GM19035 (cell line): ENCODE data around the gene MYH16.
"Not testable (repeated sequence)": the region's sequence is repeated elsewhere in the genome, so short reads cannot be mapped to it uniquely, and the experiment has no call there.

Experiments
- ATAC-seq: cut with Tn5 transposase; IDR thresholded peaks from one replicate; pipeline ENCODE4 v1.9.1; 2021; ENCODE audit not compliant: unreplicated experiment

The MYH16 gene

GRCh38 chr7:99301496-99301895 lies 28.9 kb downstream of the MYH16 start:
- no peak for ATAC-seq

DNA sequence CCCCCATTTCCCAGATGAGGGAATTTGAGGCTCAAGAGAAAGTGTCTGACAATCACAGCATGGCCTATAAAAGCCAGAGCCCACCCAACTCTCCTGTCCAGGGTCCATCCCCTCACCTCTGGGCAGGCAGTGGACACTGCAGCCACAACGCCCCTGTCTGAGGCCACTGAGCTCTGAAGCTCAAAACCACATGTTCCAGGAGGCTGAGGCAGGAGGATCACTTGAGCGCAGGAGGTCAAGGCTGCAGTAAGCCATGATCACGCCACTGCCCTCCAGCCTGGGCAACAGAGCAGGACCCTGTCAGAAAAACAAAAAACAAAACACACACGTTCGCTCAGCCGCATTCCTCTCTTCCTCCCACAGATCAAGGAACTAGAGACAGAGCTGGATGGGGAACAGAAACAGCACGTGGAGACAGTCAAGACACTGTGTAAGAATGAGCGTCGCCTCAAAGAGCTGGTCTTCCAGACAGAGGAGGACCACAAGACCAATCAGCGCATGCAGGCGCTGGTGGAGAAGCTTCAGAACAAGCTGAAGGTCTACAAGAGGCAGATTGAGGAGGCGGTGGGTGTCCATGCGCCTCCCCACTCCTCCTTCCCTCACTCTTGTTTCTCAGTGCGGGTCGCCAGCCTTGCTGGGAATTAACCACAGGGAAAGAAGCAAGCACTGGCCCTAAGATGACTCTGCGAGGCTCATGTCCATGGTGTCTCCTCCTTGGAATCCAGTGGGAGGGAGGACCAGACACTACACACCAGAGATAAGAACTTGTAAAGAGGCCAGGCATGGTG lies 33.0 kb downstream of the MYH16 start:
- no peak for ATAC-seq

DNA sequence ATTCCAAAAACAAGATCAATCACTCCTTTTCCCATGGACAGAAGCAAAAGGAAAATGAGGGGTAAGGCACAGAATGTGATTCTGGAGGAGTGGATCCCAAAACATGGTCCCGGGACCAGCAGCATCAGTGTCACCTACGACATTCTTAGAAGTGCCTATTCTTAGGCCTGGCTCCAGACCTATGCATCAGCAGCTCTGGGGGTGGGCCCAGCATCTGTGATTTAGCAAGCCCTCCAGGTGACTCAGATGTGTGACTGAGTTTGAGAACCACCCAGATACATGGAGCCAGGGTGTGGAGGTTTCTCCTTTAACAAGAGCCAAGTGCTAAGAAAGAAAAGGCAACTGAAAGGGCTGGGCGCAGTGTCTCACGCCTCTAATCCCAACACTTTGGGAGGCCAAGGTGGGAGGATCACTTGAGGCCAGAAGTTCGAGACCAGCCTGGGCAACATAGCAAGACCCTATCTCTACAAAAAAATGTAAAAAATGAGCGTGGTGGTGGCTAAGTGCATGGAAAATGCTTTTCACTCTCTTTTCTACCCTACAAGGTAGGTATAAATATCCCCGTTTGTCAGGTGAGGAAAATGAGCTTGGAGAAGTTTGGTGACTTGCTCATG lies 35.9 kb downstream of the MYH16 start:
- no peak for ATAC-seq

DNA sequence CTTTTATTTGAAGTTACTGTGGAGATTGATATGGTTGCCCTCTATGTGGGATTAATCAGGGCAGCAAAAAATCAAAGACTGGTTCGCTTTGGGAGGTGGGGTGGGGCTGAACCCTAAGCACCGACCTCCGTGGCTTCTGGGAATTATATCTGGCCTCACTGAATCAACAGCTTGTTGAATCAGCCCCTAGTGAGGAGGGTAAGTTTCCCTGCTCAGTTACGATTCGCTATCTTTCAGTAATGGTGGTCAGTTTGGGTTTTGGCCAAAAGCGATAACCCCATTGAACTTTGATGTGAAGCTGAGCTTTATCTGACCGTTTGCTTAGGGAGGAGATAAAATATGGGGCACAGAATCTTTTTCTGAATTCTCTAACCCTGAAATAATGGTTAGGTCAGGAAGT lies 36.5 kb downstream of the MYH16 start:
- no peak for ATAC-seq

- ATAC-seq = no peak
Observed at GRCh38 chr7:99310004-99310403, 37.4 kb downstream of the MYH16 start.

GRCh38 chr7:99311702-99312101 lies 39.1 kb downstream of the MYH16 start:
- ATAC-seq = no peak

DNA sequence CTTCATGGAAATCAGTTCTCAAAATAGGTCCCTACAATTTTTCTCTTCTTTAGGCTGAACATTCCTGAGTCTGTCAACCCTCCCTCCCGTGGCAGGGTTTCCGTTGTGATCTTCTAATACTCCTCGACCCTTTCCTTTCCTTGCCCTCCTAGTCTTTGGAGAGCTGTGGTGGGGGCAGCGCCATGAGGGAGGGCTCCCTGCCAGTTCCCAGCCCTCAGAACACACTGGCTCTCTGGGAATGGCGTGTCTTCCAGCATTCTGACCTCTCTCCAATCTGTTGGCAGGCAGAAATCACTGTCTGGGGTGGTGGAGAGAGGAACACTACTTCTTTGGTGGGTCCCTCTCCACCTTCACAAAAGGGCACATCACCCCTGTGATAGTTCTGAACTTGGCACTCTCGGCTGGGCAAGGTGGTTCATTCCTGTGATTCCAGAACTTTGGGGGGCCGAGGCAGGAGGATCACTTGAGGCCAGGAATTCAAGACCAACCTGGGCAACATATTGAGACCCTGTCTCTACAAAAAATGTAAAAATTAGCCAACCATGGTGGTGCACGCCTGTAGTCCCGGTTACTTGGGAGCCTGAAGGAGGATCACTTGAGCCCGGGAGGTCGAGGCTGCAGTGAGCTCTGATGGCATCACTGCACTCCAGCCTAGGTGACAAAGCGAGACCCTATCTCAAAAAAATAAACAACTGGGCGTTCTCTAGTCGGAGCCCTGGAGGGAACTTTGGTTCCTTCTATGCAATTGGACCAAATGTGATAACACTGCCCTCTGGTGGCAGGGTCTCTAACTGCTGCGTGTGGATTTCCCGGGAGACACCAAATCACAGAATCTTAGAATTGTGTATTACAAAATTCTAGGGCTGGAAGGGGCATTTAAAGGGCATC lies 39.9 kb downstream of the MYH16 start:
- ATAC-seq = no peak

DNA sequence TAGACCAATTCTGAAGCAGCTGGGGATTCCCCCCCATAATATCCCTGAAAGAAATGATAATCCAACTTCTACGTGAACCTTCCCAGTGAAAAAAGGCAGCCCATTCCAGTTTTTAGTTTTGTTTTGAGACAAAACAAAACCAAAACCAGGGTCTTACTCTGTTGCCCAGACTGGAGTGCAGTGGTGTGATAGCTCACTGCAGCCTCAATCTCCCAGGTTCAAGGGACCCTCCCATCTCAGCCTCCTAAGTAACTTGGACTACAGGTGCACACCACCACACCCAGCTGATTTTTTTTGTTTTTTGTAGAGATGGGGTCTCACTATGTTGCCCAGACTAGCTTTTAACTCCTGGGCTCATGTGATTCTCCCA lies 40.5 kb downstream of the MYH16 start:
- no peak for ATAC-seq

DNA sequence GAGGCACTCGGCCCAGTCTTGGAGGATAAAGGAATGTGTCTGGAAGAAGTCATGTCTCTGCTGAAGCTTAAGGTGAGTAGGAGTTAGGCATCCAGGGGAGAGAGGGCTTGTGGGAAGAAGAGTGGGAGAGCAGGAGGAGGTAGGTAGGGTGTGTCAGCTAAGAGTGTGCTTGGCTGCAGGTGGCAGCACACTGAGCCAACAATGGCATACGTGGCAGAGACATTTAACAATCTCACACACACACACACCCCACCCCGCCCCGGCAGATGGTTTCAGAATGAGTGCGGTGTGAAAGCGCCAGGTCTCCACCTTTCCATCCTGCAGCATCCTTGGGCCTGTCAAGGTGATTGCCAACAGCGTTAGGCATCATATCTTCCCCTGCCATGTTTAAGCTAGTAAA lies 41.9 kb downstream of the MYH16 start:
- ATAC-seq = no peak

DNA sequence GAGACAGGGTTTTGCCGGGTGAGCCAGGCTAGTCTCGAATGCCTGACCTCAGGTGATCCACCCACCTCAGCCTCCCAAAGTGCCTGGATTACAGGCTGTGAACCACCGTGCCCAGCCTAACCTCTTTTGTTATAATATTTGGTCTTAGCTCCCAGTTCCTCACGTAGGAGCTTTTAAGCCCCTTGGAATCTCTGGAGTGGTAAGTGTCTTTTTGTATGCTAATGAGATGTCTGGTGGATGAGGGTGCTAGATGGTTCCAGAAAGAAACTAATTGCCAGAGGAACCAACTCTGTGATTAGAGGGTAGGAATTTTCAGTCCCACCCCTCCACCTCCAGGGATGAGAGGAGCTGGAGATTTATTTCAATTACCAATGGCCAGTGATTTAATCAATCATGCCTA lies 47.7 kb downstream of the MYH16 start:
- ATAC-seq = no peak

DNA sequence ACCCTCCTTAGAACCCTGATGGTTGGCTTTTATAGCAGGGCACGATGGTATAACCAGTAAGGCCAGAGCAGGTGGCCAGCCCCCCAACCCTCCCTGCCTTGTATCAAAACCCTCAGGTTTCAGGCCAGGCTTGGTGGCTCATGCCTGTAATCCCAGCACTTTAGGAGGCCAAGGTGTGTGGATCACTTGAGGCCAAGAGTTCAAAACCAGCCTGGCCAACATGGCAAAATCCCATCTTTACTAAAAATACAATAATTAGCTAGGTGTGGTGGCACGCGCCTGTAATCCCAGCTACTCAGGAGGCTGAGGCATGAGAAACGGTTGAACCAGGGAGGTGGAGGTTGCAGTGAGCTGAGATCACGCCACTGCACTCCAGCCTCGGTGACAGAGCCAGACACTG lies 50.0 kb downstream of the MYH16 start:
- not testable (repeated sequence) for ATAC-seq

- no peak for ATAC-seq
Observed at GRCh38 chr7:99324559-99324958, 51.9 kb downstream of the MYH16 start.

GRCh38 chr7:99325001-99325493 lies 52.4 kb downstream of the MYH16 start:
- ATAC-seq = peak; percentile 13

- peak; percentile 86 for ATAC-seq
Observed at GRCh38 chr7:99325592-99326407, 53.2 kb downstream of the MYH16 start, which contains the start of gene ARPC1A. Gene ARPC1A (plus strand): TSS chr7:99325898. CDS start chr7:99333354, 7,456 bp downstream.

DNA sequence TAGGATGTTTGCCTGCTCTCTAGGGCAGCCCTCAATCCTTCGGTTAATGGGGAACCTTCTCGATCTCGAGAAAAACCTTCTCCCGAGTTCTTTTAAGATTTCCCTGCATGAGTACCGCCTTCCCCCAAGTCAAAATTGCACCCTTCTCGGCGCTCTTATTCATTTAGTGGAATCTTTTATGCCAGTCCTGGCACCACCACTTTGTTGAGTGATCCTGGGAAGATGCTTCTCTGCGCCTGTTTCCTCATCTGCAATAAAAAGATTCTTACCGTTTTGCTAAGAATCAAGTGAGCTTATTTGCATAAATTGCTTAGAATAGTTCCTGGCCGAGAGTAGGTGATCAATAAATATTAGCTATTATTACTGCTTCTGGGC lies 53.8 kb downstream of the MYH16 start:
- no peak for ATAC-seq

- ATAC-seq = not testable (repeated sequence)
Observed at GRCh38 chr7:99330314-99330961, 57.8 kb downstream of the MYH16 start.

- ATAC-seq = no peak
Observed at GRCh38 chr7:99331002-99331401, 58.4 kb downstream of the MYH16 start.

DNA sequence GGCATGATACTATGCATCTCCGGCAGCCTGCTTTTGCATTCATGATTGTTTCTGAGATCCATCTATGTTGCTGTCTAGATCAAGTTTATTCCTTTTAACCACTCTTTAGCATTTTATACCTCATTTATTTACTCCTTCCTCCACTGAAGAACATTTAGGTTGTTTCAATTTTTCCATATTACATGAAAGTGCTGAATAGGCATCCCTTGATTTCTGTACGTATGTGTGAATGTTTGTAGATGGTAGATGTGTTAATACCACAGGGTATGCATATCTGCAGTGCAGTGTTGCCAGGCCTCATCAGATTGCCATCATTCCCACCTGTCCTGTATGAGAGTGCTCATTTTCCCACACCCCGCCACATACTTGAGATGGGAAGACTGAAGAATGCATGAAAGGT lies 67.0 kb downstream of the MYH16 start:
- no peak for ATAC-seq

DNA sequence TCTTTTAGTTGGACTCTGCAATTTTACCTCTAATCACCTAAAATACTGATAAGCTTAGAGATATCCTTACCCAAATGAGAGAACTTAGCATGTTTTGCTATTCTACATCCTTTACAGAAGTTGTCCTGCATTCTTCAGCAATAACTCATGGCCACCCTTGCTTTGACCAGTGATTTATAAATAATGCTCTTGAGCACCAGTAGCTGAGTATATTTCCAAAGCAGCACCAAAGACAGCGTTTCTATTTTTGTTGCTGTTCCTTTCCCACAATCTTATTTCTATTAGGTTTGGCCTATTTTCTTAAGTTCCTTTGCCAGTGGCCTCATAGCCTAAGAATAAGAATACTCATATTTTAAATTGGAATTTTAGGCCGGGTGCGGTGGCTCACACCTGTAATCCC lies 68.0 kb downstream of the MYH16 start:
- no peak for ATAC-seq

DNA sequence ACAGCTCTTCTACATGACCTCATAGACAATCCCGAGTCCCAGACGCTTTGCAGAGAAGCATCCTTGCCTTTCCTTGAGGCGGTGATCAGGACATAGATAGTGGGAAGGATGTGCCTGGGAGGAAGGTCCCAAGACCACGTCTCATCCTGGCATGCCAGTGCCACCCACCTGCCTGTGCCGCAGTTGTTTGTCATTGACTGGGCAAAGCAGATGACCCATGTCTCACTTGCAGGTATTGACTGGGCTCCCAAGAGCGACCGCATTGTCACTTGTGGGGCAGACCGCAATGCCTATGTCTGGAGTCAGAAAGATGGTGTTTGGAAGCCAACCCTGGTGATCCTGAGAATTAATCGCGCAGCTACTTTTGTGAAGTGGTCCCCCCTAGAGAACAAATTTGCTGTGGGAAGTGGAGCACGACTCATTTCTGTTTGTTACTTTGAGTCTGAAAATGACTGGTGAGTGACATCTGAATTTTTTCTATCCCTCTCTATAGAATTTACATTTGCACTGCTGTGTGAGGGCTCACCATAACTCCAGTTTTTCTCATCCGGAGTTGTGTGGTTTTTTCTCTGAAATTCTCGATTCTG lies 71.5 kb downstream of the MYH16 start:
- ATAC-seq = no peak
